ENCODE data around the gene GAB3.

The GAB3 gene, protein sequence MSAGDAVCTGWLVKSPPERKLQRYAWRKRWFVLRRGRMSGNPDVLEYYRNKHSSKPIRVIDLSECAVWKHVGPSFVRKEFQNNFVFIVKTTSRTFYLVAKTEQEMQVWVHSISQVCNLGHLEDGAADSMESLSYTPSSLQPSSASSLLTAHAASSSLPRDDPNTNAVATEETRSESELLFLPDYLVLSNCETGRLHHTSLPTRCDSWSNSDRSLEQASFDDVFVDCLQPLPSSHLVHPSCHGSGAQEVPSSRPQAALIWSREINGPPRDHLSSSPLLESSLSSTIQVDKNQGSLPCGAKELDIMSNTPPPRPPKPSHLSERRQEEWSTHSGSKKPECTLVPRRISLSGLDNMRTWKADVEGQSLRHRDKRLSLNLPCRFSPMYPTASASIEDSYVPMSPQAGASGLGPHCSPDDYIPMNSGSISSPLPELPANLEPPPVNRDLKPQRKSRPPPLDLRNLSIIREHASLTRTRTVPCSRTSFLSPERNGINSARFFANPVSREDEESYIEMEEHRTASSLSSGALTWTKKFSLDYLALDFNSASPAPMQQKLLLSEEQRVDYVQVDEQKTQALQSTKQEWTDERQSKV

DNA sequence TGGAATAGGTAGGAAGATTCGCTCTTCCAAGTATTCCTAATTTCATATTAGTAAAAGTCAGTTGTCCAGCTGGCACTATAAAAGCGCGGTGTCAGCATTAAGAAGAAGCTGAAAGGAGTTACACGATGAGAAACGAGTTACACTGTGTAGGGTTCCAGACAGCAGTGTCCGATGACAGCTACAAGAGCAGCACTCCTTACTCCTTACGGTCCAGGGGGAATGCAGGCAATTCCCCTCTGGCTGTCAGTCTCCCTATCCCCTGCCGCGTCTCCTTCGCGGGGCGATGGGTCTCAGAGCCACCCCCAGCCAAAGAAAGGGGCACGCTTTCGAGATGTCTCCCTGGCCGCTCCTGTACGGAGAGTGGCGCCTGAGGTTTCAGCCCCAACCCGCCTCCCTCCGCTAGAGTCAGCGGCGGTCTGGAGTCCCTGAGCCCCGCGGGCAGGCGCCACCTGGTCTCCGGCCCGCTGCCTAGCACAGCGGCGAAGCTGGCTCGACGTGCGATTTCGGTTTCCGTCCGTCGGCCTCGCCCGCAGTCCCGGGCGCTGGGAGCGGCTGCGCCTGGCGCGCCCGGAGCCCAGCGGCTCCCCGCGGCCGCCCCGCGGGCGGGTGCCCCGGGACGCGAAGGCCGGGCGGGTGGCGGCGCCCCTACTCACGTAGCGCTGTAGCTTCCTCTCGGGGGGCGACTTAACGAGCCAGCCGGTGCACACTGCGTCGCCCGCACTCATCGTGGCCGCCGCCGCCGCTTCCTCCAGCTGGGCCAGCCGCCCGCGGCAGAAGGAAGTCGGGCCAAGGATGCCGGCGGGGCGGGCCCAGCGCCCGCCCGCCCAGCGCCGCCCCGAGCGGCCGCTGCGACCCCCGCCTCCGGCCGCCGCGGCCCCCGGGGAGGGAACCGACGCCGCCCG, at the start of gene GAB3:
GAB3 (minus strand) TSS at position 777 of the 902 bp plus-strand sequence; CDS start at position 725, 52 bp downstream.
- peak; percentile 66 for DNase-seq (ENCODE audit: low spot score)

DNA sequence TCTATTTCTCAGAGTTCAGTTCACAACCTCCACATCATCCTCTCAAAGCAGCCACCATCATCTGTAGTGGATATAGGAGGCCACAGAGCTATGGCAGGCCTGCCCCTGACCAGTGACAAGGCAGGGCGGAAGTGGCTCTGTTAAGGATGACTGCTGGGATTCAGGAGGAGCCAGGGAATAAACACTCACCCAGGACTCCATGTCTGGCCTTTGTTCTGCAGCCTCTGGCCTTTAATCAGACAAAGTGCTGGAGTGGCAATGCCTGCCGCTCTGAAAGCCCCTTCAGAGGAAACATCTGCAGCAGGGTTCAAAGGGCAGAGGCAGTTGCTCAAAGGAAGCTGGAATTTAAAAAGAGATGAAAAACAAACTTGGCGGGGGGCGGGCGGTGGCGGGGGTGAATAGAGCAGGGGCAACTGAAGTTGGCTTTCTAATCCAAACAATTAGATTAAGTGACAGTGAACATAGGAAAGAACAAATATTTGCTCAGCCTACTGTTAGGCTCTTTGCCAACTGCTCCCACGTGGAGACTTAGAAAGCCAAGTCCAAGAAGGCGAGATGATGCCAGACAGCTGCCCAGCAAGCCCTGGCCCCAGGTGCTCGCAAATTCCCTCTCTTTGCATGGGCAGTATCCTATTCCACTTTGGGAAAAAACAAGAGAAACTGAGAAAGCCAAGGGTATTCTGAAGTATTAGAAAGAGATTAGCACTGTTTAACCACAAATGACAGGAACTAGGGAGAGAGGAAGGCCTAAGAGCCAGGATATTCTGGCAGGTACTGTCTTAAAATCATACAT, 48.9 kb upstream of the GAB3 start:
- no peak for DNase-seq (ENCODE audit: low spot score)

- DNase-seq (ENCODE audit: low spot score), result no peak
These were observed 46.1 kb upstream of the GAB3 start for GRCh38 chrX:154797006-154797405.

DNA sequence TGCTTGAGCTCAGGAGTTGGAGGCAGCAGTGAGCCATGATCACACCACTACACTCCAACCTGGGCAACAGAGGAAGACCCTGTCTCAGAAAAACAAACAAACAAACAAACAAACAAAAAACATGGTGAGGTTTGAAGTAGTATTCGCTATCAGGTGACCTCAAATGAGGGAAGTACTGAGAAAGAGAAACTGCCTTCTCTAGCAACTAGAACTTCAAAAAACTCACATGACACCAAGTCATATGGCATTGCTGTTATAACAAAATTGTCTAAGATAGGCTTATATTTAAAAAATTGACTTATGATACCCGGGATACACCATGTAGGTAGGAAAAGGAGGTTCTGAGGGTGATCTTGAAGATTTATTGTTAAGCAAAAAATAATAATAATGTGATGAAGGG, 44.1 kb upstream of the GAB3 start:
- DNase-seq (ENCODE audit: low spot score), result no peak

- DNase-seq (ENCODE audit: low spot score), result no peak
These were observed 42.4 kb upstream of the GAB3 start for GRCh38 chrX:154793084-154793795.

GRCh38 chrX:154791939-154792338, 41.1 kb upstream of the GAB3 start:
- no peak for DNase-seq (ENCODE audit: low spot score)

- no peak for DNase-seq (ENCODE audit: low spot score)
These were observed 40.6 kb upstream of the GAB3 start for GRCh38 chrX:154791467-154791866.

GRCh38 chrX:154785716-154786115, 34.8 kb upstream of the GAB3 start:
- no peak for DNase-seq (ENCODE audit: low spot score)

DNA sequence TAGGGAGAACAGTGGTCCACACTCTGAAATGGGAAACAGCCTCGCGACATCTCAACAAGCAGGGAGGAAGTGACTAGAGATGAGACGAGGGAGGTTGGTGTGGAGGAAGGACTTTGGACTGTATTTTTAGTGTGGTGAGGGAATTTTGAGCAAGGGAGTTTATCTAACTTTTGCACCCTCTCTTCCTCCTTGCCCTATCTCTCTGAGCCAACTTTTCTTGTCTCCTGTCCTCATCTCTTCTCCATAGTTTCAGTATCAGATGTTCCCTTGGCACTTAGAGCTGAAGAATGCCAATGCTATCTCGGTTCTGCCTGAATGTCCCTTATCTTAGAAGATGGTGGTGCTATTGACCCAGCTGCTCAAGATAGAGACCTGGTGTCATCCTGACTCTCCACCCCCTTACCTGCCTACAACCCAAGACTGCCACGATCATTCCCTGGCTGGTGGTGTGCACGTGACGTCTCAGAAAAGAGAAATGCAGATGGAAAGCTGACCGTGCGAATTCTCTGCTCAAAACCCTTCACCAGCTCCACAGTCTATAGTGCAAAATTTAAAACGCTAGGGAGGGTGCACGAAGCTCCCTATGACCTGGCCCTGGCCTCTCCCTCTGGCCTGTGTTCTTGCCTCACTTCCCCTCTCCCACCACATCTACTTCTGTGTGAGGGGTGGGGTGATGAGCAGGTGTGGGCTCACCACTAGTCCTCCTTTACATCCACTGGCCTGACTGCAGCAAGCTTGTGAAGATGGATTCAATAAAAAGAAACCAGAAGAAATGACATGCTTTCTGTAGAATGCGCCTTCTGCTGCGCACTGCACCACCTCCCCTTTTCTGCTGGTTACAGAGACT, 33.5 kb upstream of the GAB3 start:
- DNase-seq (ENCODE audit: low spot score), result no peak

DNA sequence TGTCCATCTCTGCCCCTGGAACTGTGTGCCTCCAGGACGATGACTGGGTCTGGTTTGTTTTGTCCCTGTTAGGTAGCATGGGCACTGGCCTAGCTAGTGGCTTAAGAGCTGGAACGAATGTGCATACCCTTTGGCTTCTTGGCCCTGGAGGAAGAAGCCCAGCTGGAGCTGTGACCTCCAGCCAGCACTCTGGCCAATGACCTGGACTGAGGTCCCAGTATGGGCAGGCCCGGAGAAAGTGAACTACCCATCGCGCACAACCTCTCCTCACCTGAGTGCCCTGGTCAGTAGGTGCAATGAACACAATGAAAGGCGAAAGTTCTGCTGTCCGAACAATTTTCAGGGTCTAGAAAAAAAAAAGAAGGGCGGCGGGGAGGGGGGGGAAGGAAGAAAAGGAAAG, 30.1 kb upstream of the GAB3 start:
- no peak for DNase-seq (ENCODE audit: low spot score)

DNA sequence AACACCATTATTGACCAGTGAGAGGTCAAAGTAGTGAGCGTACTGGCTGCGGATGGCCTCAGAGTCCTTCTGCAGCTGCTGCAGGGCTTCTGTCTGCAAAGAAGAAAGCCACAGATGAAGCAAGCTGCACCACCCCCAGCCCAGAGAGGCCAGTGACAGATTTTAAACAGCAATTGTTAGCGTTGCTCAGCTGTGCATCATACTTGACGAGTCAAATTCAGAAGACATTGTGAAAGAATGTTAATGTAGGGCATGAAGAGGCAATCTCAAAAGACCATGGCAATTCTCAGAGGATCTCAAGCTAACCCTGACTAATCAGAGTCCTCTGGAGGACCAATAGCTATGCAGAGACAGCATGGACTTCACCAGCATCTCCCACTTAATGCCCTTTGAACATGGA, 28.4 kb upstream of the GAB3 start:
- DNase-seq (ENCODE audit: low spot score), result no peak

GRCh38 chrX:154776753-154777152, 25.9 kb upstream of the GAB3 start:
- no peak for DNase-seq (ENCODE audit: low spot score)

GRCh38 chrX:154775419-154776349, 24.8 kb upstream of the GAB3 start:
- peak; percentile 11 for DNase-seq (ENCODE audit: low spot score)

GRCh38 chrX:154774622-154775021, 23.7 kb upstream of the GAB3 start:
- no peak for DNase-seq (ENCODE audit: low spot score)

DNA sequence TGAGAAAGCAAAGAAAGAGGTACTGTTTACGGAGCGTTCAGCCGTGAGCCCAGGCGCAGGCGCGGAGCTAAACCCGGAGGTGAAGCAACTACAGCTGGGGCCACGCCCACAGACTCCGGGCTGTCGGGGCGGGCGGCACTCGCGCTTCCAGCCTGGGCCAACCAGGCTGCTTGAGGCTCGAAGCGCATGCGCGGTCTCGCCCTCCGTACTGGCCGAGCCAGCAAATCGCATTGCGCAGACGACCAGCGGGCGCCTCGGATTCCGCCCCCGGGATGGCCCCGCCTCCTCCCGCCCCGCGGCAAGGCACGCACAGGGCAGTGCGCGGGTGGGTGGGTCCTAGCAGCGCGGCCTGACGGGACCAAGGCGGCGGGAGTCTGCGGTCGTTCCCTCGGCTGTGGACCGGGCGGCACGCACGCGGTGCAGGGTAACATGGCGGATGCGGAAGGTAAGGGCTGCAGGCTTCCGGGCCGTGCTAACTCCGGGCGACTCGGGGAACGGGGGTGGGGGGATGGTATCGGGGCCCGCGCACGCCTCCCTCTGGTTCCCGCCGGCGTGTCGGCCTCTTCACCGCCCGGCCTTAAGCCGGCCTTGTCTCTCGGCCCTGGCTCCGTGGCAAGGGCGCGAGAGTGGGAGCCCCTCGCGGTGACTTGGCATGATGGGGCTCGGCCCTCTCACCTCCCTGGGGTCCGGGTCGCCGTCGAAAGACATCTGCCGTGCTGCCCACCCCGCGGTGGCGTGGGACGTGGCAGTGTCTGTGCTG, 11.8 kb upstream of the GAB3 start, which contains the start of gene DKC1:
DKC1 (plus strand) TSS at position 328 of the 760 bp plus-strand sequence; CDS start at position 430, 102 bp downstream.
- DNase-seq (ENCODE audit: low spot score), result peak; percentile 95

GRCh38 chrX:154761977-154762536, 11.2 kb upstream of the GAB3 start:
- no peak for DNase-seq (ENCODE audit: low spot score)

GRCh38 chrX:154758696-154759095, 7.8 kb upstream of the GAB3 start:
- DNase-seq (ENCODE audit: low spot score), result no peak

Data from NAMALWA (cell line).